Measurements from ENCODE around the gene PLPP4. TPM values are rescaled to one million over a fixed set of nuclear protein-coding genes. Genes with fewer than 3 reads are reported as not detected.
A peak's percentile ranks its signal among the peaks of the same experiment; 100 is the strongest.

The PLPP4 gene
- total and polyA plus RNA-seq, 2 of the 13 experiments (the other 11 are each of a cell fraction or from before 2014, with no cell fraction given) = not detected

DNA sequence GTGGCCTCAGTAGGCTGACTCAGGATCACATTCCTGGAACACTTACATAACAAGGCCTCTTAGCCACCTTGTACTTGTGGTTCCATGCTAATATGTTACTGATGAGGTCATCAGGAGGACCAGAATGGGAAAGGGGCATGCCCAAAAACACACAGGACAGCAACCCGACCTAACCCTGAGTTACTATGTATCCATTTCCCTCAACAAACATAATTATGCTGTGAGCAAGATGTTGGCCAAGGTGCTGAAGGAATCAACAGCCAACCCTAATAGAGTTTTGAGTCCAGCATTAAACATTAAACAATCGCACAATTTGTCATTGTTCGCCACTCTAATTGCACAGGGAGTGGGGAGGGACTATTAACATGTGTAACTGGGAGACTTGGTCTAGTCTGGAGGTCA, 129.4 kb downstream of the PLPP4 start:
- H4K20me1 ChIP-seq (ENCODE audit: insufficient read depth, low read length) = no peaks in the 10 kb centered on the region
- H3K36me3 ChIP-seq (replicated peaks in 1 of 2; ENCODE audit: control insufficient read depth in 1 of 2, insufficient read depth in 2 of 2, low read length in 2 of 2) = no peaks in the 10 kb centered on the region
- in situ Hi-C loops (cut with HindIII; ENCODE audit: extremely low pct_ligation_motif_present, low pct_unique_long_range_greater_than_20kb) = no loop called here
- no peak for TF ChIP-seq HNRNPH1 (optimal IDR thresholded peaks at IDR 0.05; ENCODE audit: low read depth, low read length)
- TF ChIP-seq MIER2 (CRISPR knock-in tag; IDR thresholded peaks at IDR 0.05) = no peak
- peak; percentile 67 for TF ChIP-seq ATF7 (IDR thresholded peaks at IDR 0.05)
- no peak for TF ChIP-seq ATF7 (CRISPR knock-in tag; IDR thresholded peaks at IDR 0.05)
- no peak for TF ChIP-seq SP5 (CRISPR knock-in tag; IDR thresholded peaks at IDR 0.05; ENCODE audit: borderline replicate concordance, low read depth)
- TF ChIP-seq ZNF629 (CRISPR knock-in tag; conservative IDR thresholded peaks at IDR 0.05) = no peak
- TF ChIP-seq ZBTB42 (CRISPR knock-in tag; IDR thresholded peaks at IDR 0.05) = no peak
- TF ChIP-seq CREB1 (IDR thresholded peaks at IDR 0.05) = 0 out of 2 replicates have a peak, but pooled peaks have one; percentile 20
- TF ChIP-seq CREB1 (CRISPR knock-in tag; IDR thresholded peaks at IDR 0.05) = no peak
- TF ChIP-seq ZNF878 (CRISPR knock-in tag; IDR thresholded peaks at IDR 0.05) = no peak
- H3K27me3 ChIP-seq (ENCODE audit: control insufficient read depth in 1 of 2, insufficient read depth in 2 of 2, low read length in 2 of 2) = no peaks in the 10 kb centered on the region; a peak in 1 of 5 replicates
- WGBS (ENCODE audit: low lambda C conversion rate) = 8% methylated on average over 3 of the region's 3 CpGs
- H3K79me2 ChIP-seq (ENCODE audit: insufficient read depth, low read length) = no peaks in the 10 kb centered on the region
- intact Hi-C loops (cut with micrococcal nuclease; ENCODE audit: unreplicated experiment) = no loop called here
- CTCF ChIA-PET (ENCODE audit: low intra/inter-chr PET ratio, low total read pairs) = no interaction called here
- H3K27ac ChIP-seq (ENCODE audit: extremely low read length, insufficient read depth, low read length) = no peak overlapping the region
- POLR2A ChIA-PET = no interaction called here
- H3K4me2 ChIP-seq (ENCODE audit: low read depth, low read length) = no peak overlapping the region
- FAIRE-seq (no peak), ATAC-seq (no peak), DNase-seq (ENCODE audit: low spot score) (no peak)
- H2AFZ ChIP-seq (ENCODE audit: low read length) = no peak overlapping the region
- H3K9me3 ChIP-seq (ENCODE audit: low read length) = no peaks in the 10 kb centered on the region
- H3K4me1 ChIP-seq (ENCODE audit: insufficient read depth, low read length) = peaks cover 12% of the 10 kb centered on the region
- H3K4me3 ChIP-seq (replicated peaks in 1 of 3; ENCODE audit: insufficient read depth in 1 of 3, low read depth in 2 of 3, low read length in 3 of 3) = no peak overlapping the region
- no TSS peak for BruUV-seq (replicated peaks)
- H3K9ac ChIP-seq (ENCODE audit: insufficient read depth, low read depth, low read length) = no peak overlapping the region

DNA sequence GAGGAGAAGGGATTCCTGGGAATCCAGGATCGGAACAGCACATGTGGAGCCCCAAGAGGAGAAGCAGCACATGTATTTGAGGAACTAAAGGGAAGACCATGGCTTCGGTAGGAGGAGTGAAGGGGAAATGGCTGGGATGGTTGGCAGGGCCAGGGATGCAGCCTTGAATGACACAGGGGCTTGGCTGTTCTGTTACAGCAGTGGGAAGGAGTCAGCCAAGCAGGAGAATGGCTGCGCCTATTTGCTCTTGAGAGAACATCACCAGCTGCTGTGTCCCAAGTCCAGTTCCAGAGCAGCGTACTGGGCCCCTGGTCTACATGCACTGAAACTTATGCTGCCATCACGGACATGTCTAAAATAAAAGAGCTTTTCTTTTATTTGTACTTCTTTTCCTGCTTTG, 130.0 kb downstream of the PLPP4 start:
- WGBS (ENCODE audit: low lambda C conversion rate) = 58% methylated on average over 5 of the region's 5 CpGs
- no peaks in the 10 kb centered on the region for H3K9me3 ChIP-seq (ENCODE audit: low read length)
- no TSS peak for BruUV-seq (replicated peaks)
- ChIA-PET CTCF (ENCODE audit: low intra/inter-chr PET ratio, low total read pairs) (no interaction called here), POLR2A (no interaction called here)
- H3K9ac ChIP-seq (ENCODE audit: insufficient read depth, low read depth, low read length) = no peak overlapping the region
- no peak overlapping the region for H3K4me2 ChIP-seq (ENCODE audit: low read depth, low read length)
- no peaks in the 10 kb centered on the region for H3K36me3 ChIP-seq (replicated peaks in 1 of 2; ENCODE audit: control insufficient read depth in 1 of 2, insufficient read depth in 2 of 2, low read length in 2 of 2)
- no peak for FAIRE-seq
- no peak overlapping the region for H3K27ac ChIP-seq (ENCODE audit: extremely low read length, insufficient read depth, low read length)
- DNase-seq (ENCODE audit: low spot score) = no peak
- H3K4me3 ChIP-seq (replicated peaks in 1 of 3; ENCODE audit: insufficient read depth in 1 of 3, low read depth in 2 of 3, low read length in 3 of 3) = no peak overlapping the region
- intact Hi-C loops (cut with micrococcal nuclease; ENCODE audit: unreplicated experiment) = no loop called here
- in situ Hi-C loops (cut with HindIII; ENCODE audit: extremely low pct_ligation_motif_present, low pct_unique_long_range_greater_than_20kb) = no loop called here
- TF ChIP-seq MAFG (CRISPR knock-in tag; IDR thresholded peaks at IDR 0.05) (no peak), ELF3 (CRISPR knock-in tag; IDR thresholded peaks at IDR 0.05) (no peak)
- H2AFZ ChIP-seq (ENCODE audit: low read length) = no peak overlapping the region
- H3K79me2 ChIP-seq (ENCODE audit: insufficient read depth, low read length) = no peaks in the 10 kb centered on the region
- no peaks in the 10 kb centered on the region; a peak in 1 of 5 replicates for H3K27me3 ChIP-seq (ENCODE audit: control insufficient read depth in 1 of 2, insufficient read depth in 2 of 2, low read length in 2 of 2)
- no peak; the same call in 2 of the 3 replicates for ATAC-seq
- no peaks in the 10 kb centered on the region for H4K20me1 ChIP-seq (ENCODE audit: insufficient read depth, low read length)
- peaks cover 12% of the 10 kb centered on the region for H3K4me1 ChIP-seq (ENCODE audit: insufficient read depth, low read length)

Measured in HepG2 (cell line).